GM19328 (cell line): ENCODE measurements around the gene PET100.
A peak's percentile ranks its signal among the peaks of the same experiment; 100 is the strongest.

Experiments
- ATAC-seq: cut with Tn5 transposase; IDR thresholded peaks from one replicate; pipeline ENCODE4 v1.9.1; 2021; ENCODE audit warnings: mild to moderate bottlenecking, moderate library complexity; ENCODE audit not compliant: unreplicated experiment

Gene PET100

GRCh38 chr19:7677669-7678311 is 48.2 kb downstream of the PET100 start:
- ATAC-seq, result no peak

DNA sequence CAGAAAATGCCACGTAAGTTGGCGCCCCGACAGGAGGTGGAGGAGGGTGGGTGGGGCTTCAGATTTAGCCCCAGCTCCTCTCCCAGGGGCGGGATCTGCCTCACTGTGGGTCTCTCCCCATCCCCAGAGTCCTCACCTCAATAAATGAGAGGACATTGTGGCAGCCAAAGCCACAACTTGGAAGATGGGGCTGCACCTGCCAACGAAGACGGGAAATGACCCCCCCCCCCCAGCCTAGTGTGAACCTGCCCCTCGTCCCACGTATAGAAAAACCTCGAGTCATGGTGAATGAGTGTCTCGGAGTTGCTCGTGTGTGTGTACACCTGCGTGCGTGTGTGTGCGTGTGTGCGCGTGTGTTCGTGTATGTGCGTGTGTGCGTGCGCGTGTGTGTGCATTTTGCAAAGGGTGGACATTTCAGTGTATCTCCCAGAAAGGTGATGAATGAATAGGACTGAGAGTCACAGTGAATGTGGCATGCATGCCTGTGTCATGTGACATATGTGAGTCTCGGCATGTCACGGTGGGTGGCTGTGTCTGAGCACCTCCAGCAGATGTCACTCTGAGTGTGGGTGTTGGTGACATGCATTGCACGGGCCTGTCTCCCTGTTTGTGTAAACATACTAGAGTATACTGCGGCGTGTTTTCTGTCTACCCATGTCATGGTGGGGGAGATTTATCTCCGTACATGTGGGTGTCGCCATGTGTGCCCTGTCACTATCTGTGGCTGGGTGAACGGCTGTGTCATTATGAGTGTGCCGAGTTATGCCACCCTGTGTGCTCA is 49.6 kb downstream of the PET100 start:
- no peak for ATAC-seq

- no peak for ATAC-seq
These were observed 50.4 kb downstream of the PET100 start for GRCh38 chr19:7679771-7680605.

DNA sequence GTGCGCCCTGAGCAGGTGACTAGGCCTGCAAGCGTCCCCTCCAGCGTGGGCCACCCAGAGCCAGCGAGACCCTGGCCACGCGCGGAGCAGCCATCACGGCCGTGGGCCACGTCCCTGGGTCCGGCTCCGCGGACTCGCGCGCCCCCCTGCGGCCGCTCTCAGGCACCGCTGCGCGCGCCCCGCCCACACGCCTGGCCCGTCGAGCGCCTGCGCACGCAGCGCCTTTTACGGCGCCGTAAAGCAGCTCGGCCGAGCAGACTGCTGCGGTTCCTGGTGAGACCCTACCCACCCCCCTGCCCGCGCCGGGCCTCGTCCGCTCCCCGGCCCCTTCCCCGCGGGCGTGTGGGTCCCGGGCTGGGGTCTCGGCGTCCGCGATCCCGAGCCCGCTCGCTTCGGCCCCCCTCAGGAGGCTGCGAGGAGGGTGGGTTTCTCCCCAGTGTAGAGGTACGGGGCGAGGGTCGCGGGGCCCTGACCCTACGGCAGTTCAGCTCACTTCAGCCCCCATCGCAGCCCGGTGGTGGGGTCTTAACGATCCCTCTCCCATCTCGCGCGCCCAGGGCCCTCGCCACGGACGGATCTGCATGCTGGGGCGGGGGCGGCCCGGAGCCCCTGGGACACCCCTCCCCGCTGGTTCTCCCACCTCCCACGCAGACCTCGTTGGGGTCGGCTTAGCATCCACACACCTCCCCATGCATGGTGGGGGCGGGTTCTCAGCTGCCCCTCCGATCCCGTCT is 51.2 kb downstream of the PET100 start, which contains the start of gene TRAPPC5:
Gene TRAPPC5 (plus strand): TSS at position 228 of the 734 bp plus-strand sequence. CDS start 1,421 bp downstream, outside the sequence.
- ATAC-seq, result peak; percentile 47
